HG02943 (cell line): ENCODE data around the gene SLC5A6.

ENCODE experiments used
- ATAC-seq: cut with Tn5 transposase; IDR thresholded peaks from one replicate; pipeline ENCODE4 v1.9.1; 2021; ENCODE audit warnings: mild to moderate bottlenecking, low read depth, moderate library complexity; ENCODE audit not compliant: unreplicated experiment

Gene SLC5A6

DNA sequence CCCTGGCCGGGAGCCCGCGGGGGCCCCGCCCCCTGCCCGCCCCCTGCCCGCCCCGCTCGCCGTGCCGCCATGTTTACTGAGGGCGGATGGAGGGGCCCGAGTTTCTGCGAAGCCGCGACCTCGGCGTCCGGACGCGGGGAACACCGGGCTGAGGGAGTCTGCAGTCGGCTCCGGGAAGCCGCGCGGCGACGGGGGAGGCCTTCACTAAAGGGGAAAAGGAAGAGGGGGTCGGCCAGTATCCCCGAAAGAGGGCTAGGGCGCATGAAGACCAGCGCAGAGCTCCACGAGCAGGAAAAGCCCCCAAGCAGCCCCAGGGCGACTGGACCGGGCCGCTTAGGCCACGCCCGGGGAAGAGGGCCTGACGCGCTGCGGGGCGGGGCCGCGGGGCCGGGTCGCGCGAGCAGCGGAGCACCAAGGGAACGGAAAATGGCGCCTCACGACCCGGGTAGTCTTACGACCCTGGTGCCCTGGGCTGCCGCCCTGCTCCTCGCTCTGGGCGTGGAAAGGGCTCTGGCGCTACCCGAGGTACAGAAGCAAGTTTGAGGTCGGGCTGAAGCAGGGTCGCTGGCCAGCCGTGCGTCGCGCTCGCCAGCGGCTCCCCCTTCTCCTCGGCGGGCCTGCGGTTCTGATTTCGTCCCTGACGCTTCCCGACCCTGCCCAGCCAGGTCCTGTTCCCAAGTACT, at the start of gene SLC5A6, which contains the start of gene ATRAID:
SLC5A6 (minus strand) TSS at position 326 of the 683 bp plus-strand sequence. CDS start 4,618 bp downstream, outside the sequence.
ATRAID (plus strand) TSS at position 99 of the 683 bp plus-strand sequence; CDS start at position 427, 328 bp downstream.
- ATAC-seq = peak; percentile 77

DNA sequence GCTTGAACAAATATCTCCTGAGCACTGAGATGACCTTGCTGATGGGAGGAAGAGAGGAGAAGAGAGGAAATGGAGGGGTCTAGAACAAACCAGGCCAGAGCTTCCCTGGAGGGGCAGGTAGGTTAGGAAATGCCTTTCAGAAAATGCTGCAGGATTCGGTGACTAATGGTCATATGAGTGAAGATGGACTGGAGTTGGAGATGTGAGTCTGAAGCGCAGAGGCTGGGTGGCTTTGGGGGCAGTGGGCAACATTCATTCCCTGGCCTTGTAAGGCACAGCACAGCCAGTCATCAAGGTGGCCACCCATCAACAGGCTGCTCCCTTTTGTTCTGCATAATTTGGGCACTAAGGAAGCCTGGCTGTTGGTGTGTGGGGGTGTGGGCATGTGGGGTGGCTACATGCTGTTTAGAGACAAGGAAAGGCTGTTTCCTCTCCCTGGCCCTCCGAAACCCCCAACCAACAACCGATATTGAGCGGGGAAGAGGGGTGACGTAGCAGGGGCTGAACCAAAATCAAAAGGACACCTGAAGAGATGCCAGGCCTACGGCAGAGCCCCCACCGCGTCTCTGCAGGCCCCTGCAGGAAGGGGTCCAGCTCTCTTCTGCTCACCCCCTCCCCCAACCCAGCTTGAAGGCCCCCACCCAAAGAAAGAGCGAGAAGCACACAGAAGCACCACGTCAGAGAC, 49.3 kb upstream of the SLC5A6 start:
- ATAC-seq = no peak

DNA sequence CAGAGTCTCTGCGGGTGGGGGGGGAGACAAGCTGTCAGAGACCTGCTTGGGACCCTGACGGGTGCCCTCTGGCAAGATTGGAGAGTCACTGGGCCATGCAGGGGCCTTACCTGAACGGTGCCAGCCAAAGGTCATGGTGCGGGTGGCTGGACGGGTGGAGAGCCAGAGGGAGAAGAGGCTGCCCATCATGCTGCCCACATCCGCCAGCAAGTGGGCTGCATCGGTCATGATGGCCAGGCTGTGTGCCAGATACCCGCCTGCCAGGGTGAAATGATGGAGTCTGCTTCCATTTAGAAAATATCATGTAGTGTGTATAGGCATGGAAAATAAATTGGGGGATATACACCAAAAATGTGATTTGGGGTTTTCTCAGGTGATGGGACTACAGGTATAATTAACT, 46.0 kb upstream of the SLC5A6 start:
- ATAC-seq = no peak

DNA sequence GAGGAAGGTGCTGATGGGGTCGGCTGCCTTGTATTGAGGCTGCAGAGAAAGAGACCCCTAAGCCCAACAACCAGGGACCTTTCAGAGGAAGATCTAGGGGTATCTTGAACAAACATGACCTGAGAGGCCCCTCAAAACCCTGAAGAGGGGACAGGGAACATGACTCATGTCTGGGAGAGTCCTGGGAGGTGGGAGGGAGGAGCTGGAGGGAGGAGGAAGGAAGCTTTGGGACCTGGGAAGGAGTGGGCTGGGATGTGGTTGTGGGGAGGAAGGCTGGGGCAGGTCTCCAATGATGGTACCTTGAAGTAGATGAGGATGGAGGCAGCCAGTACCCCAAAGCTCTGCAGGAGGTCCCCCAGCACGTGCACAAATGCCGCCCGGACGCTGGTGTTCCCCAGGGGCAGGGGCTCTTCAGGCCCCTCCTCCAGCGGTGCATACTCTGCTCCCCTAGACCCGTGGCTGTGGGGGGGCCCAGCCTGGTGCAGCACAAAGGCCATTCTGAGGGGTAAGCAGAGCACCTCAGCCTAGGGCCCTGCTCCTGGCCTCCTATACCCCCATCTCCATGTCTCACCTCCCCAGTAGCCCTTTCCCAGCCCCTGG, 44.9 kb upstream of the SLC5A6 start:
- ATAC-seq = no peak

DNA sequence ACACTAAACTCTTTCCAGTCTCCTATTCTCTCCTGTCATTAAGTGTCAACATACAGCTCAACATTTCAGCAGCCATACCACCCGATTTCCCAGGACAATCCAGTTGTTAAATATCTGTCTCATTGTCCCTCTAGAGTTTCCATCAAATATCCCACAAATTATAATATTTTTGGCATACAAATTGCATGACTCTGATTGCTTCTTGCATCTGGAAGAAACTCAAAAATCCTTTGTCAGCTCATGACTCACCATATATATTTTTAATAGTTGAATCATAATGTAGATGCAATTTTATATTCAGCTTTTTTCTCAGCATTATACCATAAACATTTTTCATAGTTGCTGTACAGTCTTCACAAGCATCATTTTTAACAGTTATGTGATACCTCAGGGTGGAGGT, 43.6 kb upstream of the SLC5A6 start:
- ATAC-seq = no peak

DNA sequence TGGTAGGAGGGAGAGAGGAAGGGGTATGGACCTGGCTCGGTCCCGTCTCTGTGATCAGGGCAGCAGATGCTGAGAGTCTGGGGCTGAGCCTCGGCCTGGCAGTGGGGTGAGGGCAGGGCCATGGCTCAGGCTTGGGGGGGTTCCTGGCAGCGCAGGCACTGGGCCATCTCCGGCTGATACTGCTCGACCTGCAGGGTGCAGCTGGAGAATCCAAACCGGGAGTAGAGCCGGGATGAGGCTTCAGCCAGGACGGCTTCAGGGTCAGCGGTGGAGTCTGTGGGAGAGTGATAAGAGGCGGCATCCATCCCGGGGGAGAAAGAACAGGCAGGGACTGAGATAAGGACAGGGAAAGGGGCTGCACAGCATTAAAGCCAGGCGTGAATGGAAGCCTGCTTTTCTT, 43.1 kb upstream of the SLC5A6 start:
- ATAC-seq = no peak

DNA sequence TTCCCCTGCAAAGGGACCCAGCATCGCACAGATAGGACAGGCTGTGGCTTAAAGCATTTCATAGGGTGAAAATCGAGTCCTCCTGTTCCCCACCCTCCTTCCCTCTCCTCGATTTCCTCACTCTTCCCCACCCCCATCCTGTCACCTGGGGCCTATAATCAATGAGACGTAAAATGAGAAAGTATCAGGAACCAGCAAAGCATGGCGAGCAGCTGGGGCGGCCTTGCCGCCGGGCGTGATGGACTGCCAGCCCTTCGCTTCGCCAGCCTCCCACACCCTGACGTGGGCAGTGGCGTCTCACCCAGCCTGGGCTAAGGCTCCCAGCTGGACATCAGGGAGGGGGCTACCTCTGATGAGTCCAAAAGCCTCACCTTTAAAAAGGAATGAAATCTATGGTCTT, 39.7 kb upstream of the SLC5A6 start:
- ATAC-seq = no peak

DNA sequence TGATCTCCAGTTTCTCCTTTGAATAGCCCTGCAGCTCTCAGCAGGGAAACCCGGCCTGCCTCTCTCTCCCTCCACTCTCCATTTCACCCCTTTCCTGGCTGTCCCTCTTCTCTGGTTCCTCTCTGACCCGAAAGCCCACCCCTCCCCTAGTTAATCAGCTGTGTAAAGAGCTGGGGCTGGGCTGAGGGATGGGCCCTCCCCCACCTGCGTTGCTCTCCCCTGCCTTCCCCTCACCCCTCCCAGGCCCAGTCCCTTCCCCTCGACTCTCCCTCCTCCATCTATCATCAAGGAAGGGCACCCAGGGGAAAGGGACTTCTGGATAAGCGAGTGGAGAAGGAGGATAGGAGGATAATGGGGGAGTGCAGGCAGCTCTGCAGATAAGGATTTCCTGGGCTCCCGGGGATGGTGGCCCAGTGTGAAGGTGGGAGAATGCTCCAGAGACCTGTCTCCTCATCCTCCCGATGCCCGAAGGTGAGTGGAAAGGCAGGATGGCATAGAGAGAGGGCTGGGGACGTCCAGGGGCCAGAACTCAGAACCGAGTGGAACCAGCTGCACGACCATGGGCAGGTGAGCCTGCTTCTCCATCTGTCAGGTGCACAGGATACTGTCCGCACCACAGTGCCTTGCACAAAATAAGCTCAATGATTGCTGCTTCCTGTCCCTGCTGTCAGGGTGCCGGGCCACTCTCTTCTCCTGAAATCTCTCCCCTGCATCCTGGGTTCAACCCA, 38.7 kb upstream of the SLC5A6 start:
- ATAC-seq = no peak

DNA sequence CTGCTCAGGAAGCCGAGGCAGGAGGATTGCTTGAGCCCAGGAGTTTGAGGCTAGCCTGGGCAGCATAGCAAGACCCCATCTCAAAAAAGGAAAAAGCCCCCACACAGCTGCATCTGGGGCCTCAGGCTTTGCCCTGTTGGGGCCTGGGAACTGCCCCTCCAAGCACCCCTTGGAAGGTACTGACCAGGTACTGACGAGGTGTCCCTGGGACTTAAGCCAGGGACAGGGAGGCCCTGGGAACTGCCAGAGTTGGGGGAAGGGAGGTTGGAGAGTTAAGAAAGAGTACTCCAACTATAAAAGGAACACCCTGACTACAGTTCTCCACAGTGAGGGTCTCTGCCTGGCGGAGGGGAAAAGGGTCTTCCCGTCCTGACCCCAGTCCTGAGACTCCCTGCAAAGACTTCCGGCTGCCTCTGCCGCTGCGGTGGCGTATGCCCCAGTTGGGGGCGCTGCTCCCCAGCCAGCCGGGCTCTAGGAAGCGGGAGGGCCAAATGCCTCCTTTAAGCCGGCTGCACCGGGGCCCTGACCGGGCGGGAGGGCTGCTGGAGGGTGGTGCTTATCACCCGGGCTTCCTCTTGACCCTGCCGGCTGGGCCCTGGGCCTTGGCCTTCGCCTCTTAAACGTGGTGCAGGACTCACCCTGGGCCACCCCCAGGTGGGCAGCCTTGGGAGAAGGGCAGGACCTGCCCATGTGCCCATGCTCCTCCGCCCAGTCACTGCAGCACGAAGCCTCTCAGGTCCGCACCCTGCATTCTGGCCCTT, 38.0 kb upstream of the SLC5A6 start:
- ATAC-seq = no peak

DNA sequence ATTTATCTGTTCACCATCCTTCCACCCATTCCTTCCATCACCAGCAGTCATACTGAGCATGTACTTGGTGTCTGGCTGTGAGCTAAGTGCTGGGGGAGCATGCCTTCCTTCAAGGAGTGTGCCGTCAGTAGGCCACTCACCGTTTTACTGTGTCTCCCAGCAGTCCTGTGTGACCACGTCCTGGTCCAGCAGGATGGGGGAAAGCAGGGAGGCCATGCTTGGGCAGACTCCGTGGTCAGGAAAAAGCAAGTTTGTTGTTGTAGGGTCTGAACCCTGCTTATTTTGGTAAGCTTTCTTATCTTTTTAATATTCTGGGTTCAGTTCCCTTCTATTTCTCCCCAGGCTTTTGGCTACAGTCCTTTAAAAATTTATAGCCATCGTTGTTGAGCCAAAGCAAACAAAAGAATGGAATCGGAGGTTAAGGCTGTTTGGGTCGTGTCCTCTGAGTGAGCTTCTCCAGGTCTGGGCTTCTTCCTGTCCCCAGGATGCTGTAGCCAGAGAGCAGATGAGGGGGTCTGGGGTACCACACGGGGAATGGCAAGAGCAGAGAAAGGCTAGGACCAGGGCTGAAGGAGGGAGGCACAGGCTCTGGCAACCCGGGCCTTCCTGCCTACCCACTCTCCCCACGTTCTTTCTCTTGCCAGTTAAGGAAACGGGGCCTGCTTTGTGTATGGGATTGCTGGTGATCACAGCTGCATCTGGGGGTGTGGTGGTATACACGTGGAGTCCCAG, 37.3 kb upstream of the SLC5A6 start:
- no peak for ATAC-seq

DNA sequence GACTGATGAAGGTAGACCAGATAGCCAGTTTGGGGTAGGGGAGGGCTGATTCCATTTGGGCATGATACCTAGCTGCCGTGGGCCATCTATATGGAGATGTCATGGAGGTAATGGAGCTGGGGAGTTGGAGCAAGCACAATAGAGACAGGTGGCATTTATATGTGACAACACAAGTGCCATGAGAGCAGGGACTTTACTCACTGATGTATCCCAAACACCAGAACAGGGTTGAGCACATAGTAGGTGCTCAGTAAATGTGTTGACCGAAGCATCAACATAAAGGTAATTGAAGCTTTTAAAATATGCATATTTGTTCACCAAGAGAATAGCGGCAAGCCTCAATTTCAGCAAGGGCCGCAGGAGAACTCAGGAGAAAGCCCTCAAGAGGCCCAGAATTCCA, 35.8 kb upstream of the SLC5A6 start:
- no peak for ATAC-seq

DNA sequence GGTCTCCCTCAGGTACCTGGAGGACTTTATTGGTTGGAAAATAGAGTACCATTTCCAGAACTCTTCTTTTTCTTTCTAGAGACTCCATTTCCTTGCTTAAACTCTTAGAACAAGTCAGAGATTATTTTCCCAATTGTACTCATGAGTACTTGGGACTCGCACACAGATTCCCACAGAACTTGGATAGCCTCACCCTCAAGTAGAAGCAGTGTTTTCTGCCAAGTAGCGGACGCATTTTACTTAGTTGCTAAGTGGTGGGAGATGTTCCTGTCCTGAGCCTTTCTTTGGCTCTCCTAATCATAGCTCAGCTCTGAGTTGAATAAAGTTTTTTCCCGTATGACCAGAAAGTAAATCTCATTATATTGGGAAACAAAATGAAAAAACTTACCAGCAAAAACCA, 33.6 kb upstream of the SLC5A6 start:
- no peak for ATAC-seq

DNA sequence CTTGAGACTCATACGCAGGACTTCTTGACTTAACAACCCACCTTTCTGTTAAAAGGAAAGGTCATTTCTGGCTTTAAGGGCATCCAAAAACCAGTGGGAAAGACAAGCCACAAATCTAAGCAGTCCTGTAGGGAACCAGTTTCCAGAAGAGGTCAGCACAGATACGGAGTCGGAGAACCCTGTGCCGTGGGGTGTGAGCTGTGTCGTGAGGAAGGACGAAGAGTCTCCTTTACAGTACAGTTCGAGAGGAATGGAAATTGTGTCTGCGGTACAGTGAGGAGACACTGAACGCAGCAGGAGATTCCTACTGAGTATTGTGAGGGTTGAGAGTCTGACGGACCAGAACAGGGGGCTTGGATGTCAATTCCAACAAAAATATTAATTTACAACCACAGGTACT, 33.0 kb upstream of the SLC5A6 start:
- ATAC-seq = no peak

DNA sequence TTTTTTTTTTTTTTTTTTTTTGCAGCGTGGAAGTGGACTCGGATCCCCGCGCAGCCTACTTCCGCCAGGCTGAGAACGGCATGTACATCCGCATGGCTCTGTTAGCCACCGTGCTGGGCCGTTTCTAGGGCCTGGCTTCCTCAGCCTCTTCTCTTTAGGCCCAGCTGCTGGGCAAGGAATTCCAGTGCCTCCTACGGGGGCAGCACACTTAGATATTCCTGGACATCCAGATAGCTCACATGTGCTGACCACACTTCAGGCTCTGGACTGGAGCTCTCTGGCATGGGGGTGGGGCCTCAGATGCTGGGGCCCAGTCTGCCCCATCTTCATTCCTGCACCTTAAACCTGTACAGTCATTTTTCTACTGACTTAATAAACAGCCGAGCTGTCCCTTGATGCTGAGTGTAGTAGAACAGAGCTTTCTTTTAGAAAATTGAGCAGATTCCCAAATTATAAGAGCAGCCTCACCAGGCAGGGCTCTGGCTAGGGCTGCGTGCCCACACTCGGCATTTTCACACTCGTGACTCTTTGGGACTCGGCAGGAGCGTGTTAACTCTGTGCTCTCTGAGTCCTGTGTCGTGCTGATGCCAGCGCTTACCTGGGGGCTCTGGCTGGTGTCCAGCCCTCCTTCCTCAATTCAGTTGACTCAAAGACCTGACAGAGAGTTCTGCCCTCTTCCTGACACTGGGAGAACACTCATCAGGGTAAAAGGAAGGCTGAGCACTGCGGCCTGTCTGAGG, 31.5 kb upstream of the SLC5A6 start:
- no peak for ATAC-seq

DNA sequence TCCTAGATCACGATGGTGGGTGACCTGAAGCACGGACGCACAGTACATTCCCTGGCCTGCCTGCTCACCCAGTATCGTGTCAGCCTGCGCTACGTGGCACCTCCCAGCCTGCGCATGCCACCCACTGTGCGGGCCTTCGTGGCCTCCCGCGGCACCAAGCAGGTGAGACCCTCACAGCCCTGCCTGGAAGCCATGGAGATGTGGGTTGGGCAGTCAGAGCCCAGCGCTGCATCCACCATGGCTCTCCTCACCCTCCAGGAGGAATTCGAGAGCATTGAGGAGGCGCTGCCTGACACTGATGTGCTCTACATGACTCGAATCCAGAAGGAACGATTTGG, 30.5 kb upstream of the SLC5A6 start:
- ATAC-seq = no peak

DNA sequence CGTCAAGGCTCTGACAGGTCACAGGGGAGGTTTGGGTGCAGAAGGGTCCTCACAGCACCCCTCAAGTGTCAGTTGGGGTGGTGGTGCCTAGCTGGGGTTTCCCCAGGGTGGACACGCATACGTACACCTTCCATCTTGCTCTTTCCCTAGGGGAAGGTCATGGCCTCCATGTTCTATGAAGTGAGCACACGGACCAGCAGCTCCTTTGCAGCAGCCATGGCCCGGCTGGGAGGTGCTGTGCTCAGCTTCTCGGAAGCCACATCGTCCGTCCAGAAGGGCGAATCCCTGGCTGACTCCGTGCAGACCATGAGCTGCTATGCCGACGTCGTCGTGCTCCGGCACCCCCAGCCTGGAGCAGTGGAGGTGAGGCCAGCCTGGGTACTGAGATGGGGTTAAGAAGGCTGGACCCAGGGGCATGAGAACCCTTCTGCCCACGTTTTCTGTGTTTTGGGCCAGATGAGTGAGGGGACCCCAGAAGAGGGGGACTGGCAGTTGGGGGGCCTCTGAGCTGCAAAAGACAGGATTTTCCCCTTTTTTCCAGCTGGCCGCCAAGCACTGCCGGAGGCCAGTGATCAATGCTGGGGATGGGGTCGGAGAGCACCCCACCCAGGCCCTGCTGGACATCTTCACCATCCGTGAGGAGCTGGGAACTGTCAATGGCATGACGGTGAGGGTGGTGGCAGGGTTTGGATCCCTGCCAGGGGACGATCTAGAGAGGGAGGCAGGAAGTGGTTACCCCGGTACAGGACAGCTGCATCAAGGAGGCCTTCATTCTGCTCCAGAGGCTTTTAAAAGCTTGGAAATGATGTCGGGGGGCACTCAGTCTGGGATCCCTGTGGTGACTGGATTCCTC, 29.9 kb upstream of the SLC5A6 start:
- no peak for ATAC-seq

DNA sequence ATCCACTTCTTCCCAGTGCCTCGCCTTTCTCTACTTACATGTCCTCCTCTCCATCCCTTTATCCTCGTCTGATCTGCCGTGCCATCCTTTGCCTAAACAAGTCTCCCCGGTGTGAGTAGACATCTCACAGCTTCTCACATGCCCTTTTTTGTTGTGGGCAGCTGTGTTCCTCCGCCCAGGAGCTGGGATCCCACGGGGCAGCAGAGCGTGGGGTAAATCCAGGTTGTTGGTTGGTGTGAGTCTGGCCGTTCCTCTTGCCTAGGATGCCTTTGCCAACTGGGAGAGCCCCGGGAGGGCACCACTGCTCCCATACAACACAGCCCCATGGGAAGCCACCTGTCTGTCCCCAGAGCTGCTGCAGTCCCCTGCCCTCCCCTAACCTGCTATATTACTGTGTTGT, 28.3 kb upstream of the SLC5A6 start:
- ATAC-seq = no peak

DNA sequence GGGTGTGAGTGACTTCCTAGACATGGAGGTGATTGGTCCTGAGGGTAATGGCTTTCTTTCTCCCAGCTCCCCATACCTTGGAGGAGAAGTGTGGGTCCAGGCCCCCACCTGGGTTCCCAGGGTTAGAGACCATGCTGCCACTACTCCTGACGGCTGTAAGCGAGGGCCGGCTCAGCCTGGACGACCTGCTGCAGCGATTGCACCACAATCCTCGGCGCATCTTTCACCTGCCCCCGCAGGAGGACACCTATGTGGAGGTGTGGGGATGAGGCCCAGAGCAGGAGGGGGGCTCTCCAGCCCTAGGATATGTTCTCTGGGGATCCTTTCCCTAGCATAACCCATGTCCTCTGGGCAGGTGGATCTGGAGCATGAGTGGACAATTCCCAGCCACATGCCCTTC, 26.9 kb upstream of the SLC5A6 start:
- no peak for ATAC-seq
